PC-3 (cell line): Measurements from ENCODE around the gene CLECL1. TPM values are rescaled to one million over a fixed set of nuclear protein-coding genes. Genes with fewer than 3 reads are reported as not detected.
"Not testable (repeated sequence)": the region's sequence is repeated elsewhere in the genome, so short reads cannot be mapped to it uniquely, and the experiment has no call there.

Source experiments
- ATAC-seq: fragments of 200-7000 bp; cut with Tn5 transposase; 2 replicates; pipeline ENCODE4 v1.9.1; 2020; ENCODE audit warnings: mild to moderate bottlenecking, moderate library complexity
- BruUV-seq: library from RNA; stranded (reverse); fragments of 400-500 nt; replicated peaks from 2 replicates; lab custom pipeline; 2021; lab: Mats Ljungman, UMichigan
- CTCF ChIA-PET: fragments of 300-600 bp; sonication (Branson Sonifier 250); formaldehyde crosslinking; loops from one replicate; lab custom pipeline; 2022; ENCODE audit warnings: antibody characterized with exemption; lab: Charles Lee
- POLR2A ChIA-PET: fragments of 300-600 bp; sonication (Branson Sonifier 250); formaldehyde crosslinking; loops from one replicate; lab custom pipeline; 2022; ENCODE audit warnings: antibody characterized with exemption; ENCODE audit not compliant: unreplicated experiment; lab: Charles Lee
- DNase-seq: peaks from one replicate; pipeline ENCODE4 v3.0.0-alpha.2; 2015
- H2AFZ ChIP-seq: fragments of 300-600 bp; sonication (generic); 2 replicates; pipeline ENCODE4 v1.6.0; 2016; ENCODE audit warnings: antibody characterized with exemption, low read length
- H3F3A ChIP-seq: fragments of 300-600 bp; sonication (generic); one replicate; pipeline ENCODE4 v1.6.0; 2017; ENCODE audit warnings: antibody characterized with exemption, low read length, control low read depth, mild to moderate bottlenecking; ENCODE audit not compliant: unreplicated experiment
- H3K27ac ChIP-seq: fragments of 300-600 bp; sonication (generic); 2 replicates; pipeline ENCODE4 v1.5.1; 2016; ENCODE audit warnings: mild to moderate bottlenecking, low read length
- H3K27me3 ChIP-seq: fragments of 300-600 bp; sonication (generic); 2 replicates; pipeline ENCODE4 v1.6.1; 2016; ENCODE audit warnings: low read length, mixed read lengths
- H3K36me3 ChIP-seq: fragments of 300-600 bp; sonication (generic); 2 replicates; pipeline ENCODE4 v1.6.1; 2016; ENCODE audit warnings: low read depth, mixed run types, low read length, mixed read lengths
- H3K4me1 ChIP-seq: fragments of 300-600 bp; sonication (generic); 2 replicates; pipeline ENCODE4 v1.5.1; 2016; ENCODE audit warnings: low read length; ENCODE audit not compliant: insufficient read depth
- H3K4me2 ChIP-seq: fragments of 300-600 bp; sonication (generic); 2 replicates; pipeline ENCODE4 v1.6.0; 2016; ENCODE audit warnings: low read length
- H3K4me3 ChIP-seq: fragments of 300-600 bp; sonication (generic); 2 replicates; pipeline ENCODE4 v1.5.1; 2016; ENCODE audit warnings: mild to moderate bottlenecking, low read length, mixed read lengths
- H3K79me2 ChIP-seq: fragments of 300-600 bp; sonication (generic); 2 replicates; pipeline ENCODE4 v1.6.1; 2017; ENCODE audit warnings: low read length, mixed read lengths
- H3K9ac ChIP-seq: fragments of 300-600 bp; sonication (generic); 2 replicates; pipeline ENCODE4 v1.6.0; 2016; ENCODE audit warnings: mild to moderate bottlenecking, low read length
- H3K9me2 ChIP-seq: fragments of 300-600 bp; sonication (generic); replicated peaks from 2 replicates; pipeline ENCODE4 v1.6.1; 2016; ENCODE audit warnings: mixed run types, low read length, mixed read lengths
- H3K9me3 ChIP-seq: fragments of 300-600 bp; sonication (generic); 2 replicates; pipeline ENCODE4 v1.6.1; 2016; ENCODE audit warnings: low read length, mixed read lengths
- H4K20me1 ChIP-seq: fragments of 300-600 bp; sonication (generic); 2 replicates; pipeline ENCODE4 v1.6.1; 2016; ENCODE audit warnings: low read length, mixed read lengths
- CTCF ChIP-seq: fragments of 300-600 bp; sonication (generic); conservative IDR thresholded peaks from 2 replicates; pipeline ENCODE4 v1.5.1; 2017; ENCODE audit warnings: antibody characterized with exemption, low read depth, mild to moderate bottlenecking, low read length
- EZH2 ChIP-seq: fragments of 300-600 bp; sonication (generic); IDR thresholded peaks from one replicate; pipeline ENCODE4 v1.6.1; 2017; ENCODE audit warnings: antibody characterized with exemption, mild to moderate bottlenecking, low read length; ENCODE audit not compliant: unreplicated experiment
- EZH2phosphoT487 ChIP-seq: fragments of 300-600 bp; sonication (generic); IDR thresholded peaks from 2 replicates; pipeline ENCODE4 v1.6.1; 2018; ENCODE audit warnings: mild to moderate bottlenecking, antibody characterized with exemption, low read length, borderline replicate concordance
- intact Hi-C: fragments of 100-400 bp; cut with micrococcal nuclease; formaldehyde crosslinking; loops from 2 replicates; pipeline ENCODE4 v1.9.0; 2023
- total RNA-seq: library from RNA; depleted of rRNA; stranded (reverse); fragments of >200 nt; gene quantifications from 2 replicates; pipeline ENCODE4 v1.2.3, GENCODE V29; 2014

The CLECL1 gene
- total RNA-seq, 1 experiment from 2014 or later: not detected

- H3K9me3 ChIP-seq: no peaks in the 10 kb centered on the region
- no peaks in the 10 kb centered on the region for H3F3A ChIP-seq
- H2AFZ ChIP-seq: no peak overlapping the region
- H3K4me2 ChIP-seq: no peak overlapping the region
- intact Hi-C loops: no loop called here
- ChIA-PET POLR2A (interaction anchor here (0.6 kb wide), 1 partner anchor 8 kb away, joined by 3 read pairs; no protein-coding TSS in a partner anchor), CTCF (no interaction called here)
- H3K9me2 ChIP-seq: no peaks in the 10 kb centered on the region
- H3K4me1 ChIP-seq: no peaks in the 10 kb centered on the region
- DNase-seq (no peak), ATAC-seq (no peak)
- H3K4me3 ChIP-seq: no peak overlapping the region
- no peaks in the 10 kb centered on the region for H4K20me1 ChIP-seq
- H3K27me3 ChIP-seq: no peaks in the 10 kb centered on the region
- H3K36me3 ChIP-seq: no peaks in the 10 kb centered on the region
- H3K9ac ChIP-seq: no peak overlapping the region
- no TSS peak for BruUV-seq
- H3K79me2 ChIP-seq: no peaks in the 10 kb centered on the region
- TF ChIP-seq EZH2phosphoT487 (no peak), EZH2 (no peak), CTCF (no peak)
- no peak overlapping the region for H3K27ac ChIP-seq
Measured at GRCh38 chr12:9697619-9698018, 35.3 kb downstream of the CLECL1 start.

- H3K36me3 ChIP-seq, H3K27ac ChIP-seq, H3K4me1 ChIP-seq, H3K9ac ChIP-seq, POLR2A ChIA-PET, H2AFZ ChIP-seq, DNase-seq, H3F3A ChIP-seq, H3K4me3 ChIP-seq, CTCF ChIA-PET, H3K9me2 ChIP-seq, ATAC-seq, H4K20me1 ChIP-seq, H3K4me2 ChIP-seq, intact Hi-C loops, H3K9me3 ChIP-seq, H3K79me2 ChIP-seq, BruUV-seq, H3K27me3 ChIP-seq: not testable (repeated sequence)
Measured at GRCh38 chr12:9695661-9696060, 37.2 kb downstream of the CLECL1 start.

- H3K36me3 ChIP-seq, H3K9ac ChIP-seq, ATAC-seq, H3K4me2 ChIP-seq, H3K4me1 ChIP-seq, H3K9me2 ChIP-seq, BruUV-seq, H3K4me3 ChIP-seq, H3K27ac ChIP-seq, H3K79me2 ChIP-seq, H3F3A ChIP-seq, H3K27me3 ChIP-seq, intact Hi-C loops, DNase-seq, H4K20me1 ChIP-seq, CTCF ChIA-PET, H3K9me3 ChIP-seq, POLR2A ChIA-PET, H2AFZ ChIP-seq: not testable (repeated sequence)
Measured at GRCh38 chr12:9695150-9695549, 37.7 kb downstream of the CLECL1 start.

GRCh38 chr12:9694241-9694640, 38.7 kb downstream of the CLECL1 start:
- no peaks in the 10 kb centered on the region for H3F3A ChIP-seq
- H3K9ac ChIP-seq: no peak overlapping the region
- no peaks in the 10 kb centered on the region for H3K9me3 ChIP-seq
- no peak overlapping the region for H2AFZ ChIP-seq
- DNase-seq (no peak), ATAC-seq (no peak)
- no peaks in the 10 kb centered on the region for H3K36me3 ChIP-seq
- no peak overlapping the region for H3K4me2 ChIP-seq
- no peak overlapping the region for H3K27ac ChIP-seq
- CTCF ChIA-PET: interaction anchor here (0.6 kb wide), 1 partner anchor 10 kb away, joined by 4 read pairs; no protein-coding TSS in a partner anchor
- no peaks in the 10 kb centered on the region for H3K9me2 ChIP-seq
- H3K27me3 ChIP-seq: no peaks in the 10 kb centered on the region
- H3K4me3 ChIP-seq: no peak overlapping the region
- BruUV-seq: no TSS peak
- H4K20me1 ChIP-seq: no peaks in the 10 kb centered on the region
- POLR2A ChIA-PET: no interaction called here
- no peaks in the 10 kb centered on the region for H3K79me2 ChIP-seq
- intact Hi-C loops: no loop called here
- TF ChIP-seq EZH2phosphoT487 (no peak), EZH2 (no peak), CTCF (no peak)
- H3K4me1 ChIP-seq: no peaks in the 10 kb centered on the region
